ENCODE results near the gene AQP12B.

AQP12B gene

GRCh38 chr2:240642061-240642805, 40.5 kb downstream of the AQP12B start:
- no peak overlapping the region for H3K4me3 ChIP-seq (replicated peaks in 1 of 2; ENCODE audit: low read depth in 2 of 2, low read length in 2 of 2)
- no peak for DNase-seq (ENCODE audit: low read depth in 2 of 2)
- TF ChIP-seq CTCF (IDR thresholded peaks at IDR 0.05; ENCODE audit: low read depth, low read length): no peak

GRCh38 chr2:240640939-240641338, 41.7 kb downstream of the AQP12B start:
- TF ChIP-seq CTCF (IDR thresholded peaks at IDR 0.05; ENCODE audit: low read depth, low read length): peak; percentile 70
- DNase-seq (ENCODE audit: low read depth in 2 of 2): peak; percentile 20 to 39
- H3K4me3 ChIP-seq (replicated peaks in 1 of 2; ENCODE audit: low read depth in 2 of 2, low read length in 2 of 2): no peak overlapping the region

- DNase-seq (ENCODE audit: low read depth in 2 of 2): no peak
- no peak for TF ChIP-seq CTCF (IDR thresholded peaks at IDR 0.05; ENCODE audit: low read depth, low read length)
- no peak overlapping the region for H3K4me3 ChIP-seq (replicated peaks in 1 of 2; ENCODE audit: low read depth in 2 of 2, low read length in 2 of 2)
Observed at GRCh38 chr2:240639566-240639965, 43.1 kb downstream of the AQP12B start.

- TF ChIP-seq CTCF (IDR thresholded peaks at IDR 0.05; ENCODE audit: low read depth, low read length): no peak
- no peak for DNase-seq (ENCODE audit: low read depth in 2 of 2)
- no peak overlapping the region for H3K4me3 ChIP-seq (replicated peaks in 1 of 2; ENCODE audit: low read depth in 2 of 2, low read length in 2 of 2)
Observed at GRCh38 chr2:240638512-240639160, 44.0 kb downstream of the AQP12B start.

GRCh38 chr2:240637901-240638345, 44.8 kb downstream of the AQP12B start:
- no peak for TF ChIP-seq CTCF (IDR thresholded peaks at IDR 0.05; ENCODE audit: low read depth, low read length)
- no peak overlapping the region for H3K4me3 ChIP-seq (replicated peaks in 1 of 2; ENCODE audit: low read depth in 2 of 2, low read length in 2 of 2)
- no peak for DNase-seq (ENCODE audit: low read depth in 2 of 2)

- no peak overlapping the region for H3K4me3 ChIP-seq (replicated peaks in 1 of 2; ENCODE audit: low read depth in 2 of 2, low read length in 2 of 2)
- no peak for DNase-seq (ENCODE audit: low read depth in 2 of 2)
- no peak for TF ChIP-seq CTCF (IDR thresholded peaks at IDR 0.05; ENCODE audit: low read depth, low read length)
Observed at GRCh38 chr2:240637116-240637900, 45.4 kb downstream of the AQP12B start.

All from cardiac fibroblast (primary cell).